ENCODE measurements around the gene E2F2. TPM values are rescaled to one million over a fixed set of nuclear protein-coding genes. Genes with fewer than 3 reads are reported as not detected.

The E2F2 gene
- total RNA-seq, 1 donor from 2014 or later = 7.8 TPM

DNA sequence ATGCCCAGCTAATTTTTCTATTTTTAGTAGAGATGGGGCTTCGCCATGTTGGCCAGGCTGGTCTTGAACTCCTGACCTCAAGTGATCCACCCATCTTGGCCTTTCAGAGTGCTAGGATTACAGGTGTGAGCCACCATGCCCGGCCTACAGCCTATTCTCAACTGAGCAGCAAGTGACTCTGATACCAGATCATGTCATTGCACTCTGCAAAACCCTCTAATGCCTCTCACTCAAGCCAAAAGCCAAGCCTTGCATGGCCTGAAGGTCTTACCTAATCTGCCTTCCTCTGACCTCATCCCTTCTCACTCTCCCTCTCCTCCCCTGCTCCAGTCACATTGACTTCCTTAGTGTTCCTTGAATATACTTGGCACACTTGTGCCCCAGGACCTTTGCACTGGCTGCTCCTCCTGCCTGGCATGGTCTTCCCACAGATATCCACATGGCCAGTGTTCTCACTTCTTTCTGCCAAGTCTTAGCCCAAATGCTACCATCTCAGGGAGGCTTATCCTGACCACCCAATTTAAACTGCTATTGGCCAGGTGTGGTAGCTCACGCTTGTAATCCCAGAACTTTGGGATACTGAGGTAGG lies 38.8 kb downstream of the E2F2 start:
- Mint-ChIP-seq H3K27me3 (peaks cover 23% of the 10 kb centered on the region), H3K27ac (no peak overlapping the region), H3K4me1 (ENCODE audit: low read depth) (no peaks in the 10 kb centered on the region), H3K4me3 (ENCODE audit: low read depth) (no peak overlapping the region), H3K9me3 (ENCODE audit: low read depth) (no peaks in the 10 kb centered on the region), H3K36me3 (ENCODE audit: insufficient read depth) (no peaks in the 10 kb centered on the region)
- no peak for DNase-seq (ENCODE audit: low spot score, unreplicated experiment)
- TF ChIP-seq, protein P1, sequence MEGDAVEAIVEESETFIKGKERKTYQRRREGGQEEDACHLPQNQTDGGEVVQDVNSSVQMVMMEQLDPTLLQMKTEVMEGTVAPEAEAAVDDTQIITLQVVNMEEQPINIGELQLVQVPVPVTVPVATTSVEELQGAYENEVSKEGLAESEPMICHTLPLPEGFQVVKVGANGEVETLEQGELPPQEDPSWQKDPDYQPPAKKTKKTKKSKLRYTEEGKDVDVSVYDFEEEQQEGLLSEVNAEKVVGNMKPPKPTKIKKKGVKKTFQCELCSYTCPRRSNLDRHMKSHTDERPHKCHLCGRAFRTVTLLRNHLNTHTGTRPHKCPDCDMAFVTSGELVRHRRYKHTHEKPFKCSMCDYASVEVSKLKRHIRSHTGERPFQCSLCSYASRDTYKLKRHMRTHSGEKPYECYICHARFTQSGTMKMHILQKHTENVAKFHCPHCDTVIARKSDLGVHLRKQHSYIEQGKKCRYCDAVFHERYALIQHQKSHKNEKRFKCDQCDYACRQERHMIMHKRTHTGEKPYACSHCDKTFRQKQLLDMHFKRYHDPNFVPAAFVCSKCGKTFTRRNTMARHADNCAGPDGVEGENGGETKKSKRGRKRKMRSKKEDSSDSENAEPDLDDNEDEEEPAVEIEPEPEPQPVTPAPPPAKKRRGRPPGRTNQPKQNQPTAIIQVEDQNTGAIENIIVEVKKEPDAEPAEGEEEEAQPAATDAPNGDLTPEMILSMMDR (IDR thresholded peaks at IDR 0.05; ENCODE audit: unreplicated experiment) = no peak

DNA sequence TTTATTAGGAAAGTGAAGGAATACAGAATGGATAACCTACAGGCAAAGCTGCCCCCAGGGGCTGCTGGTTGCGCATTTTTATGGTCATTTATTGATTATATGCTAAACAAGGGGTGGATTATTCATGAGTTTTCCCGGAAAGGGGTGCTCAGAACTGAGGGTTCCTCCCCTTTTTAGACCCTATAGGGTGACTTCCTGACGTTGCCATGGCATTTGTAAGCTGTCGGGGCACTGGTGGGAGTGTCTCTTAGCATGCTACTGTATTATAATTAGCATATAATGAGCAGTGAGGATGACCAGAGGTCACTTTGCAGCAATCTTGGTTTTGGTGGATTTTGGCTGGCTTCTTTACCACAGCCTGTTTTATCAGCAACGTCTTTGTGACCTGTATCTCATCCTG lies 41.2 kb downstream of the E2F2 start:
- H3K4me1 Mint-ChIP-seq (ENCODE audit: low read depth) = no peaks in the 10 kb centered on the region
- H3K27ac Mint-ChIP-seq = no peak overlapping the region
- peaks cover 37% of the 10 kb centered on the region for H3K27me3 Mint-ChIP-seq
- no peak for DNase-seq (ENCODE audit: low spot score, unreplicated experiment)
- no peaks in the 10 kb centered on the region for H3K9me3 Mint-ChIP-seq (ENCODE audit: low read depth)
- TF ChIP-seq, protein P1 (IDR thresholded peaks at IDR 0.05; ENCODE audit: unreplicated experiment) = no peak
- no peaks in the 10 kb centered on the region for H3K36me3 Mint-ChIP-seq (ENCODE audit: insufficient read depth)
- no peak overlapping the region for H3K4me3 Mint-ChIP-seq (ENCODE audit: low read depth)

DNA sequence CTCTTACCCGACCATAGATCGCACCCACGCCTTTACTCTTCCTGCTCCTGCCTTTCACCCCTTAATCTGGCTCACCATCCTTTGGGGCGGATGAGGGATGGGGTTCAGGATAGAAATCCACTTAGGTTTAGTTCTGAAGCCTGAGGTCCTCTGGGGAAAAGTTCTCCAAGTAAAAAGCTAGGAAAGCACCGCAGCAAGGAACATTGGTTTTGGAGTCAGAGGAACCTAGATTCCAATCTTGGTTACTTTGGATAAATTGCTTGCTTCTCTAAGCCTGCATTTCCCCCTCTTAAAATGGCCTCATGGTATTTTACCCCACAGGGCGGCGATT lies 46.1 kb downstream of the E2F2 start:
- TF ChIP-seq, protein P1 (IDR thresholded peaks at IDR 0.05; ENCODE audit: unreplicated experiment) = no peak
- H3K36me3 Mint-ChIP-seq (ENCODE audit: insufficient read depth) = no peaks in the 10 kb centered on the region
- peaks cover 15% of the 10 kb centered on the region for H3K4me1 Mint-ChIP-seq (ENCODE audit: low read depth)
- H3K27me3 Mint-ChIP-seq = peaks cover 30% of the 10 kb centered on the region
- DNase-seq (ENCODE audit: low spot score, unreplicated experiment) = no peak
- peak overlapping the region; percentile 34 for H3K27ac Mint-ChIP-seq
- no peaks in the 10 kb centered on the region for H3K9me3 Mint-ChIP-seq (ENCODE audit: low read depth)
- peak overlapping the region; percentile 81 for H3K4me3 Mint-ChIP-seq (ENCODE audit: low read depth)

DNA sequence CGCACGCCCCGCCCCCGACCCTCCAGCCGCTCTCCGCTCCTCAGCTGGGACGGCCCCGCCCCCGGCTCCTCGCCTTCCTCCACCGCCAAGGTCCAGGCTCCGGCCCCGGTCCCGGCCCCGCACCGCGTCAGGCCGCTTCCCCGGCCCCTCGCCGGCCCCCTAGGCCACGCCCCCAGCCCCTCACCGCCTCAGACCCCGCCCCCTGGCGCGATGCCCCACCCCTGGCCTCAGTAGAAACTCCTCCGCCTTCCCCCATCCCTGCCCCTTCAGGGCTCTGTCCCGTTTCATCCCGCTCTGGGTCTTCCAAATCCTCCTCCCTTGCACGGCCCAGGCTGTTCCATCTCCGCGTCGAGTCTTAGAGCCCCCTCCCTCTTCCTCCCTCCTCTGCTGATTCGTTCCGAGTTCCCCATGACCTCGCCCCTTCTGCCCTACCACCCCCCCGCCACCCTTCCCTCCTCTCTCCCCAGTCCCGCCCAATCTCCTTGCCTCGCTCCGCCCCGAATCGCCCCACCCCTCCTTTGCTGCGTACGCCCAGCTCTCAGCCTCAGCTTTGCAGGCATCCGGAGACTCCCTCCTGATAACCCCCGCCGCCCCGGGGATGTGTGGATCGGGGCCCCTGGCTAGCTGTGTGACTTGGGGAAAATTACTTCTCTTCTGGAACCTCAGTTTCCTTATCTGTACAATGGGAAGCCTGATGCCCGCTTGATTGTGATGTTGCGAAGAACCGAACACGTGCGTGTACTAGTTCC lies 46.6 kb downstream of the E2F2 start:
- peak overlapping the region; percentile 93 for H3K27ac Mint-ChIP-seq
- peak; percentile 94 for DNase-seq (ENCODE audit: low spot score, unreplicated experiment)
- no peaks in the 10 kb centered on the region for H3K36me3 Mint-ChIP-seq (ENCODE audit: insufficient read depth)
- peaks cover 19% of the 10 kb centered on the region for H3K4me1 Mint-ChIP-seq (ENCODE audit: low read depth)
- H3K27me3 Mint-ChIP-seq = peaks cover 25% of the 10 kb centered on the region
- H3K9me3 Mint-ChIP-seq (ENCODE audit: low read depth) = no peaks in the 10 kb centered on the region
- peak overlapping the region; percentile 81 for H3K4me3 Mint-ChIP-seq (ENCODE audit: low read depth)
- TF ChIP-seq, protein P1 (IDR thresholded peaks at IDR 0.05; ENCODE audit: unreplicated experiment) = no peak

DNA sequence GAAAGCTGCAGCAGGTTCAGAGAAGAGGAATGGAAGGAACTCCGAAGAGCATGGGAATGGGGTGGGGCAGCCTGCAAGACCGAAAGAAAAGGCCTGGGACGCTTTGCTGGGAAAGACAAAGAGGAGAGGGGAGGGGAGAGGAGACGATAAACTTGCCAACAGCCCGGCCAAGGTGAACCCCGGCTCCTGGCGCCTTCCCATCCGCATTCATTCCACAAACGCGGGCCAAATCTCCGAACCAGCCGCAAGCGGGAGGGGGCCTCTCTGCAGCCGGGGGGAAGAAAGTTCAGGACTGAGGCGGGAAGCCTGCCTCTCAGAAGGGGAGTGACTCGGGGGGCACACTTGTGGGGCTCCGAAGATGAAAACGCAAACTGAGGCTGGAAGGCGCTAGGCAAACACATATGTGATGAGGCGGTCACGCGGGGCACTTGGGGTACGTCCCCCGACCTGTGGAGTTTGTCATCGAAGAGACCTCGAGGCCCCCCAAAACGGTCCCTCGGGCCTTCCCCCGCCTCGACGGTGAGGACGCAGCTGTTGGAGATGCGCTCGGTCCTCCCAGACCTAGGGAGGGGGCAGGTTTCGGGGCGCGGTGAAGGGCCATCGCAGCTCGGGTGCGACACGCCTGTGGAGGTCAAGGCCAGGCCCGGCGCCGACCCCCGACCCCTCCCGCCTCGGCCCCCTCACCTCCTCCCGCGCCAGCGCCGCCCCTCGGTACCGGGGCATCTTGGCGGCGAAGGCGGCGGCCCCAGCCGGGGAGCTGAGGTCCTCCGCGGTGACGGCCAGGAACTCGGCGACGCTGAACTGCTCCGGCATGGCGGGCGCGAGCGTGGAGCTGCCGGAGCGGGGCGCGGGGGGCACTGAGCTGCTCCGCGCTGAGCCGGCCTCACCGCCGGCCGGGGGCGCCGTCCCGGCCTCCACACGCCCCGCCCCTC lies 47.4 kb downstream of the E2F2 start, which contains the start of gene ASAP3:
TSS of gene ASAP3 (minus strand) at position 859 of the 932 bp plus-strand sequence. CDS start at position 813, 46 bp downstream.
- Mint-ChIP-seq H3K4me3 (ENCODE audit: low read depth) (peak within 1 kb of the TSS; percentile 93), H3K36me3 (ENCODE audit: insufficient read depth) (no peaks in the 10 kb centered on the region), H3K27me3 (peaks cover 24% of the 10 kb centered on the region), H3K4me1 (ENCODE audit: low read depth) (peaks cover 27% of the 10 kb centered on the region), H3K9me3 (ENCODE audit: low read depth) (no peaks in the 10 kb centered on the region), H3K27ac (peak within 1 kb of the TSS; percentile 93)
- DNase-seq (ENCODE audit: low spot score, unreplicated experiment) = peak; percentile 40
- TF ChIP-seq, protein P1 (IDR thresholded peaks at IDR 0.05; ENCODE audit: unreplicated experiment) = peak; percentile 38
